Natural killer cell (primary cell): ENCODE results near the gene ECM1. TPM values are rescaled to one million over a fixed set of nuclear protein-coding genes. Genes with fewer than 3 reads are reported as not detected.

ENCODE experiments used
- ATAC-seq, 3 donors: fragments of 150-1000 bp in 2 of 3; fragments of 200-7000 bp in 1 of 3; cut with Tn5 transposase; 1 replicate in 1 of 3; 2 replicates in 2 of 3; pipeline ENCODE4 v1.10.0; 2021; ENCODE audit warnings: mild to moderate bottlenecking in 2 of 3, moderate library complexity in 2 of 3
- DNase-seq, 2 donors: peaks; one replicate each; pipeline versions ENCODE4 v3.0.0 to v3.0.0-alpha.2; 2013 to 2021; ENCODE audit warnings: mixed read lengths in 1 of 2
- H3K27ac ChIP-seq: one replicate; pipeline ENCODE4 v1.5.1; 2013; ENCODE audit warnings: mild to moderate bottlenecking, low read length
- H3K27me3 ChIP-seq: one replicate; pipeline ENCODE4 v1.6.1; 2013; ENCODE audit warnings: low read length; ENCODE audit not compliant: control insufficient read depth, insufficient read depth
- H3K36me3 ChIP-seq: one replicate; pipeline ENCODE4 v1.6.1; 2013; ENCODE audit warnings: low read length; ENCODE audit not compliant: control insufficient read depth, insufficient read depth
- H3K4me1 ChIP-seq: one replicate; pipeline ENCODE4 v1.6.1; 2013; ENCODE audit warnings: low read length; ENCODE audit not compliant: control insufficient read depth, insufficient read depth
- H3K4me3 ChIP-seq: one replicate; pipeline ENCODE4 v1.5.1; 2013; ENCODE audit warnings: low read length
- H3K9me3 ChIP-seq: one replicate; pipeline ENCODE4 v1.6.1; 2013; ENCODE audit warnings: low read length; ENCODE audit not compliant: control insufficient read depth, insufficient read depth
- H3K27ac Mint-ChIP-seq, 2 donors: one replicate each; pipeline ENCODE4 v1.8.0; 2022; ENCODE audit warnings: mild to moderate bottlenecking in 2 of 2, mixed read lengths in 2 of 2, moderate library complexity in 1 of 2
- H3K27me3 Mint-ChIP-seq, 2 donors: one replicate each; pipeline ENCODE4 v1.8.0; 2022; ENCODE audit warnings: low read depth in 2 of 2, mixed read lengths in 2 of 2
- H3K36me3 Mint-ChIP-seq: one replicate; pipeline ENCODE4 v1.8.0; 2022; ENCODE audit warnings: mixed read lengths
- H3K4me1 Mint-ChIP-seq, 2 donors: one replicate each; pipeline ENCODE4 v1.8.0; 2022; ENCODE audit warnings: mixed read lengths in 2 of 2
- H3K4me3 Mint-ChIP-seq: one replicate; pipeline ENCODE4 v1.8.0; 2022; ENCODE audit warnings: mild to moderate bottlenecking, moderate library complexity, mixed read lengths
- H3K9me3 Mint-ChIP-seq, 2 donors: one replicate each; pipeline ENCODE4 v1.8.0; 2022; ENCODE audit warnings: mixed read lengths in 2 of 2
- CTCF ChIP-seq: fragments of 200-600 bp; IDR thresholded peaks from one replicate; pipeline ENCODE4 v1.8.0; 2022; ENCODE audit warnings: antibody characterized with exemption
- WGBS: methylation state at CpG from one replicate; pipeline ENCODE4 v1.1.7; 2013; ENCODE audit warnings: missing lambda C conversion rate; ENCODE audit not compliant: insufficient coverage; 5-methylcytosine and 5-hydroxymethylcytosine counted together
- intact Hi-C: fragments of 100-400 bp; cut with micrococcal nuclease; formaldehyde crosslinking; loops from one replicate; pipeline ENCODE4 v1.14.2; 2022
- total RNA-seq, 4 donors: library from RNA; stranded (reverse); fragments of 120-200 nt in 1 of 4; gene quantifications; one replicate each; pipeline versions ENCODE4 v1.2.3 to v1.2.4, GENCODE V29; 2013 to 2022

The ECM1 gene
- total RNA-seq, 3 donors from 2014 or later (not counting 1 experiment from before 2014, with no cell fraction given), result 0.42 to 0.43 TPM; not detected in 1

- WGBS, result 95% methylated on average over 23 of the region's 23 CpGs
- Mint-ChIP-seq H3K4me1 (peaks cover 4 to 32% of the 10 kb centered on the region in 2 donors), H3K36me3 (no peaks in the 10 kb centered on the region), H3K27me3 (peaks cover 0 to 5% of the 10 kb centered on the region in 2 donors), H3K4me3 (no peak overlapping the region), H3K9me3 (no peaks in the 10 kb centered on the region), H3K27ac (no peak overlapping the region)
- TF ChIP-seq CTCF, result no peak
- H3K9me3 ChIP-seq, result no peaks in the 10 kb centered on the region
- no peaks in the 10 kb centered on the region for H3K36me3 ChIP-seq
- DNase-seq, result no peak
- intact Hi-C loops, result no loop called here
- H3K27me3 ChIP-seq, result peaks cover 4% of the 10 kb centered on the region
- H3K27ac ChIP-seq, result no peak overlapping the region
- H3K4me1 ChIP-seq, result peaks cover 40% of the 10 kb centered on the region
- ATAC-seq, result no peak
- H3K4me3 ChIP-seq, result no peak overlapping the region
Measured at GRCh38 chr1:150553392-150554085, 45.6 kb downstream of the ECM1 start.

- H3K27ac Mint-ChIP-seq, result no peak overlapping the region
- peaks cover 39% of the 10 kb centered on the region for H3K4me1 ChIP-seq
- no peaks in the 10 kb centered on the region for H3K9me3 Mint-ChIP-seq
- DNase-seq, result no peak
- H3K4me3 Mint-ChIP-seq, result no peak overlapping the region
- no peak overlapping the region for H3K27ac ChIP-seq
- 96% methylated on average over 8 of the region's 8 CpGs for WGBS
- H3K36me3 ChIP-seq, result no peaks in the 10 kb centered on the region
- intact Hi-C loops, result no loop called here
- H3K4me3 ChIP-seq, result no peak overlapping the region
- H3K9me3 ChIP-seq, result no peaks in the 10 kb centered on the region
- H3K4me1 Mint-ChIP-seq, result peaks cover 4 to 30% of the 10 kb centered on the region in 2 donors
- H3K27me3 ChIP-seq, result peaks cover 4% of the 10 kb centered on the region
- no peak for ATAC-seq
- H3K36me3 Mint-ChIP-seq, result no peaks in the 10 kb centered on the region
- TF ChIP-seq CTCF, result no peak
- H3K27me3 Mint-ChIP-seq, result peaks cover 0 to 4% of the 10 kb centered on the region in 2 donors
Measured at GRCh38 chr1:150554086-150554452, 46.2 kb downstream of the ECM1 start.

- H3K4me3 ChIP-seq, result no peak overlapping the region
- DNase-seq, result no peak
- no peaks in the 10 kb centered on the region for H3K27me3 Mint-ChIP-seq
- no peak overlapping the region for H3K4me3 Mint-ChIP-seq
- no peak for ATAC-seq
- H3K9me3 Mint-ChIP-seq, result no peaks in the 10 kb centered on the region
- H3K27me3 ChIP-seq, result no peaks in the 10 kb centered on the region
- intact Hi-C loops, result no loop called here
- H3K4me1 ChIP-seq, result peaks cover 43% of the 10 kb centered on the region
- no peaks in the 10 kb centered on the region for H3K36me3 ChIP-seq
- WGBS, result 89% methylated on average over 19 of the region's 19 CpGs
- no peaks in the 10 kb centered on the region for H3K9me3 ChIP-seq
- H3K27ac ChIP-seq, result no peak overlapping the region
- no peak for TF ChIP-seq CTCF
- no peaks in the 10 kb centered on the region for H3K36me3 Mint-ChIP-seq
- H3K27ac Mint-ChIP-seq, result no peak overlapping the region
- peaks cover 10 to 32% of the 10 kb centered on the region in 2 donors for H3K4me1 Mint-ChIP-seq
Measured at GRCh38 chr1:150555198-150555970, 47.5 kb downstream of the ECM1 start.
